NCI-H446 treated with DMSO at 0.1 percent for 48 hours (cell line): ENCODE measurements around the gene CCDC80.
"Not testable (repeated sequence)": the region's sequence is repeated elsewhere in the genome, so short reads cannot be mapped to it uniquely, and the experiment has no call there.

Experiments
- DNase-seq: peaks from one replicate; lab custom pipeline; 2025; lab: John Stamatoyannopoulos, UW

The CCDC80 gene

GRCh38 chr3:112640930-112641801 lies at the start of gene CCDC80:
CCDC80 (minus strand) TSS chr3:112641143; CDS start chr3:112639905, 1,238 bp downstream.
- no peak for DNase-seq

DNA sequence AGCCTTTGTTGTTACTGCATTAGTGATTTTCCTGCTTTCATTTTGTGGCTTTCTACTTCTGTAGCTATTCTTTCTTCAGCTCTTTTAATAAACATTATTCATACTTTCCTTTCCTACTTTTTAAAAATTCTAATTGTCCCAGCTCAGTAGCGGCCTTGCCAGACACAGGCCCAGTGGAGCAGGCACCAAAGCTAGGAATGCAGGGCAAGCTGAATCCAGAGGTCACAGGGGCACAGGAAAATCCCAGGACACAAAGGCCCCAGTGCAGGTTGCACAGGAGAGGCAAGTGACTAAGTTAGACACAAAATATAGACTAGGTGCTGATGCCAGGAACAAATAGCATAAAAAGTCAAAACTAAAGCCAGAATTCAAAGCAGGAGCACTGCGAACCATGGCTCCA lies 49.0 kb upstream of the CCDC80 start:
- no peak for DNase-seq

DNA sequence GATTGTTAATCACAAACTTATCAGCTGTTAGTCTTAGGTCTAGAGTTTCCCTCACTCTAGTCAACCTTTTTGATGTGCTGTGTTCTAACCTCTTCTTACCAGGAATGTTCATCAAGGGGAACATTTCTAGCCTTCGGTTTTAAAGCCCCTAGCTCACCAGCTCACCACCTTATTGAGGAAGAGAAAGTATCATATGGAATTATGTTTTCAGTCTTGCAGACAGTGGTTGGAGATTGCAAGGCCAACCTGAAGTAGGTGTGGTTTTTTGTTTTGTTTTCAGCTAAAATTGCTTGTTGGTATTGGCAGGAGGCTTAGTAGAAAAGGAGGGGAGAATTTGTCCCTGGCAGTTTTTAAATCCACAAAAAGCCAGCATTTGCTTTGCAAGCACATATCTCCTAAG lies 48.4 kb upstream of the CCDC80 start:
- no peak for DNase-seq

DNA sequence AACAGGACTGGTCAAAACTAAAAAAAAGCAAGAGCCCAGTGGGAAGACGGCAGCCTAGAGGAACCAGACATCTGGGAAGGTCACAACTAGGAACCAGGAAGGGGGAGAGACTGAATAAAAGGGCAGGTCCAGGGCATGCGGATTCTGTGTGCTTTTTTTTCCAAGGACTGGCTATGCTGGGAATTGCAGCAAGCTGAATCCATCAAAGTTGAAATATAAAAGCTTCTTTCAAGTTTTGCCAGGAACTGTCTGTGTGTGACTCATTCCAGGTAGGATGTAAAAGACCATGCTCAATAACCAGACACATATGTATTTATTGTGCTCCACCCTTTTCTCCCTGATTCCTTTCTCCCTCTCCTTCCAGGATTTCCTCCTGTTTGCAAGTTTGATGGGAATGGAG lies 47.9 kb upstream of the CCDC80 start:
- no peak for DNase-seq

GRCh38 chr3:112688085-112688769 lies 47.3 kb upstream of the CCDC80 start:
- no peak for DNase-seq

DNA sequence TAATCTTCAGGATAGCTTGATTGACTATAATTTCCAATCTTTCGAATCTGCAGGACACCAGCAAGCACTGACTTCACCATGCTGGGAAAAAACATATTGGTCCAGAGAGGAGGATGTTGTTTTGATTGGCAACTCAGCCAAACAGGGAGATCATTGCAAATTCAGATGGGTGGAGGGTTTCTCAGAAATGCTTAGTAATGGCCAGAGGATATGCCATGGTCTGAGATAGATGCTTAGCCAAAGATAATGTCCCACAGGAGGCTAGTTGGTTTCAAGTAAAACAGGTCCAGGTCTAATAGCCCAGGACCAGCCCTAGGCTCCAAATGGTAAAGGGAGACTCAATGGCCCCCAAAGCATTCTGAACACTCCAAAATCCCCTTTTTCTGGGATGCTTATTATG lies 46.7 kb upstream of the CCDC80 start:
- no peak for DNase-seq

DNA sequence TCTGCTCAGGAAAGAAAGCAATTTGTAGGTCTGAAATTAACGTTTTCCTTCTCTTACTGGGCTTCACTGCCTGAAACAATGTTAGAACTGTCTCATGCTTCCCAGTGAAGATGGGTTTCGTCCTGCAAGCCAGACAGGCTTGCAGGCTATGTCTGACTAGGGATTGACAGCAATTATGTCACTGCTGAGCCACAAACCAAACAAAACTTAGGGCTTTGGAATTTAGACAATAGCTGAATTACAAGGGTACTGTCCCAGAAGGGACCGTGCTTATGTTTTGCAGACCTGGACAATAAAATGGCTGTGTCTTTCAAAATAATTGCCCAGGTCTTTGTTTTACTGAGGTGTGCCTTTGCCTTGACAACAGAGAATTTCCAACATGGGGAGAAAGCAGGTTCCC lies 46.3 kb upstream of the CCDC80 start:
- DNase-seq = no peak

- DNase-seq = no peak
These were observed 45.2 kb upstream of the CCDC80 start for GRCh38 chr3:112685956-112686799.

GRCh38 chr3:112685420-112685819 lies 44.5 kb upstream of the CCDC80 start:
- no peak for DNase-seq

GRCh38 chr3:112682361-112682760 lies 41.4 kb upstream of the CCDC80 start:
- no peak for DNase-seq

DNA sequence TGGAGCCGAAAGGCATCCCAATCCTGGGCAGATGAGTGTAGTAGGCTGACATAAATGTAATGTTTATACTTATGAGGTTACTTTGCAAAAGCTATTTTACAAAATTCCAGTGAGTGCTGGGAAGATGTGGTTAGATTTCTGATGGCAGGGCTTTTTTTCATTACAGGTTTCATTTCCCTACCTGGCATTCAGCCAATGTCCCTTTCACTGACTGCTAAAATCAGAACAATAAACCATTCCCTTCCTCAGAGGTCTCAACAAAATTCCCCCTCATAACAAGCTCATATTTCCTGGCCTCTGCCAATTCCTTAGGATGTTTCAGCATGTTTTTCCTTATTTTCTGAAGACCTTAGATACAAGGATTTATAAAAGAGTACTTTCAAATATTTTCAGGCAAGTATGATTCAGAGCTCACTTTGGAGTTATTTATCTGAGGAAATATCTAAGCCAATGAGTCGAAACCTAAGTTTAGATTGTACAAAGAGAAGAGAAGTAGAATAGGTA lies 40.9 kb upstream of the CCDC80 start:
- DNase-seq = no peak

GRCh38 chr3:112676659-112677234 lies 35.8 kb upstream of the CCDC80 start:
- DNase-seq = no peak

GRCh38 chr3:112675943-112676535 lies 35.1 kb upstream of the CCDC80 start:
- no peak for DNase-seq

DNA sequence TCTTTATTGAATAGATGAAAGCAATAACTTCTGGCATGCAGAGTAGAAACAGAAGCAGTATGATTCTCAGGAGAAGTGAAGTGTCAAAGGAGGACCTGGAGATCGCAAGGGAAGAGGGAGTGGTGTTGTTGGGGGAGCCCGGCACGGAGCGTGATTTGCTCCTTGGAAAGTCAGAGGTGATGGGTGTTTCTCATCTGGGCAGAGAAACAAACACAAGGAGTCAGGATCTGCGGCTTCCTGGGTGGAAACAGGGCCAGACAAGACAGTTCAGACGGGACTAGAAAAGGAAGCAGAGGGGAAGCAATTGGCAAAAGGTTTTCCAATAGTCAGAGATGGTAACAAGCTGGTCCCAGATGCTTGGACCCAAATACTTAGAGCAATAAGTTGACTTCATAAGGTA lies 34.4 kb upstream of the CCDC80 start:
- no peak for DNase-seq

DNA sequence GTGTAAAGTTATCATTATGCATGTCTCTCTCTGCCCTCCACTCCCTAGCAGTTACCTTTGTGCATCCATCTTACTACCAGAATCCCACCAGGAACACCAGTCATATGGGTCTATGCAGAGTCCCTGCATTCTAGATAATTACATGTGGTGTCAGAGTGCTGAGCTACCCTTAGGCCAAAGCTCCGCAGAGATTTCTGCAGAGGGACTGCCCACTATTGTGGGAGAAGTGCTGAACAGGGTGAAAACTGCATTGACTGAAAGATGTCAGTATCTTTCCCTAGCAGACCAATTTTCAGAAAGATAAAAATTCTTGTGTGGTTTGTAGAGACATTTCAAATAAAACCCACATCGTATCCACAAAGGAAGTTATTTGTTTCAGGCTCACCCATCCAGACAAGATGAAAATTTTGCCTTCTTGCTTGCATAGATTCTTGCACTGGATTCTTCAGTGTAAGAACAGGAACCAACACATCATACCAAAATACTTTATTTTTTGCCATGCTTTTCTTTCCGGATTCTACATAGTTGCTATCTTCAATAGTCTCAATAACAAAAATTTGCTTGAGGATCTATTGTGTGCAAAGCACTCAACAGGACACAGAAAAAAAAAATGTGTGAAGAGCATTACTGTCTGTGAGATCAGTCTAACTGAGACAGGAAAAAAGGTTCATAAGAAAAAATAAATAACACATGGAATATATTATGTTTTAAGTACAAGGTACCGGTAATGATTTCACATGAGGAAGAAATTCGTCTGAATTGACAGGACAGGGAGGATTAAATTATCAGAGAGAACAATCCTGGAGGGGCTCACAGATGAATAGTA lies 32.0 kb upstream of the CCDC80 start:
- no peak for DNase-seq

DNA sequence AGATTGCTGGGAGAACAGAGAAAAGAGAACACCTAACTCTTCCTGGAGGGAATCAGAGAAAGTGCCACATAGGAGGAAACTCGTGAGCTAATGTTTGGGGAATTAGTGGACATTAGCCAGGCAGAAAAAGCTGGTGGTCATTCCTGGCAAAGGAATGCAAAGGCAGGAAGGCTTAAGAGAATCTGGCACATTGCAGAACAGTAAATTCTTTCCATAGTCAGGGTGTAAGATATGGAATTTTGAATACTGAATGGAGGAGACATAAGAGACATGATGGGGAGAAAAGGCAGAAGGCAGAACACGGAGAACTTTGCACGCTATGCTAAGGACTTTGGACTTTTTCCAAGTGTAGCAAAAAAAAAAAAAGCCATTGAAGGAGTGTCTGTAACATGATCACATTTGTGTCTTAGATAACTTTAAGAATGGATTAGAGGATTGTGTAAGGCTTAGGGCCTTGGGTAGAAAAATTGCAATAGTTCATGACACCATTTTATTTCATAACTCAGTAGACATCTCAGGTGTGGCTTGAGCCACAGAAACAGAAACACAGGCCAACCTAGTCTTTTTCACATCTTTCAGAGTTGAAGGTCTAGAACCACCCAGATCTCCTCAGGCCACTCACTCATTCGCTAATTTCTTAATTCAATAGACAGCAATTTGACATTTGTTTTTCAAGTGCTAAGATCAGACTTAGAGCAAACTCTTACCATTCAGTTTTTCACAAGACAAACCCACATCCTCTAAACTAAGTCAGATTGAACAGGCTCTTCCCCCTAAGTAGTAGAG lies 31.2 kb upstream of the CCDC80 start:
- DNase-seq = no peak

GRCh38 chr3:112670824-112671223 lies 29.9 kb upstream of the CCDC80 start:
- DNase-seq = no peak

DNA sequence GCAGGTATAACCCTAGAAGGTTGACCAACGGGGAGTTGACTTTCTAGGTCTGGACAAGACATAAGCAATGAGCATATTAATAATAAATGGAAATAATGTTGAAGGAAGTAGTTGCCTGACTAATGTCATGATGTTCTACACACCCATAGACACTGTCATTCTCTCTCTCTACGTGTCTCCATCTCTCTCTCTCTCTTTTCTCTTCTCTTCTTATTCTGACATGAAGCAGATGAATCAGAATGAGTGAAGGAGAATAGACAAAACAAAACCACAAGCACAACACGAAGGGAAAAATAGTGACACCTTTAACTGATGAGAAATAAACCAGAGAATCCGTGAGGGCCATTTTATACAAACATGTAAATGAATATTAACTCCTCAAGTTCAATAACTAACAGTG lies 26.7 kb upstream of the CCDC80 start:
- no peak for DNase-seq

- not testable (repeated sequence) for DNase-seq
These were observed 24.1 kb upstream of the CCDC80 start for GRCh38 chr3:112665009-112665408.

DNA sequence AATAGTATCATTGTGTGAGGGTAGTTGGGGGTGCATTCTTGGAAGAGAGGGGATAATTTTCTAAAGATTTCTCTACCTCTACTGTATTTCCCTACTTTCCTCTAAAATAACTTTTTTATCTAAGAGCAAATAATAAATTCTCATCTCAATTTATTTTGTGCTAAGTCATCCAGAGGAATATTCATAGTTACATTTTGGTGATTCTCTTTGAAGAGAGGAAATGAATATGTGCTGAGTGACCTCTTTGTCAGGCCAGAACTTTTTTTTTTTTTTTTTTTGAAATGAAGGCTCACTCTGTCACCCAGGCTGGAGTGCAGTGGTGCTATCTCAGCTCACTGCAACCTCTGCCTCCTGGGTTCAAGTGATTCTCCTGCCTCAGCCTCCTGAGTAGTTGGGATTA lies 15.1 kb upstream of the CCDC80 start:
- DNase-seq = no peak
